GM08714 (cell line): ENCODE measurements around the gene CCT5.
"Not testable (repeated sequence)": the region's sequence is repeated elsewhere in the genome, so short reads cannot be mapped to it uniquely, and the experiment has no call there.

Experiments used
- H3K4me3 ChIP-seq: fragments of 200-500 bp; sonication (Bioruptor generic); 2 replicates; pipeline ENCODE4 v1.5.1; 2014; ENCODE audit warnings: mild to moderate bottlenecking, low read length, inconsistent platforms
- ZNF274 ChIP-seq: IDR thresholded peaks from 2 replicates; pipeline ENCODE4 v1.6.1; 2012; ENCODE audit warnings: mild to moderate bottlenecking, low read depth, low read length

CCT5 gene

GRCh38 chr5:10295619-10296326 lies 45.7 kb downstream of the CCT5 start:
- no peak overlapping the region for H3K4me3 ChIP-seq
- no peak for TF ChIP-seq ZNF274

- no peak for TF ChIP-seq ZNF274
- H3K4me3 ChIP-seq: no peak overlapping the region
Measured at GRCh38 chr5:10297646-10298204, 47.6 kb downstream of the CCT5 start.

GRCh38 chr5:10300246-10300645 lies 50.2 kb downstream of the CCT5 start:
- no peak for TF ChIP-seq ZNF274
- no peak overlapping the region for H3K4me3 ChIP-seq

- no peak for TF ChIP-seq ZNF274
- no peak overlapping the region for H3K4me3 ChIP-seq
Measured at GRCh38 chr5:10301266-10301665, 51.2 kb downstream of the CCT5 start.

GRCh38 chr5:10301842-10302610 lies 51.9 kb downstream of the CCT5 start:
- H3K4me3 ChIP-seq: no peak overlapping the region
- TF ChIP-seq ZNF274: no peak

GRCh38 chr5:10303201-10303600 lies 53.1 kb downstream of the CCT5 start:
- TF ChIP-seq ZNF274: no peak
- H3K4me3 ChIP-seq: no peak overlapping the region

- TF ChIP-seq ZNF274: no peak
- H3K4me3 ChIP-seq: no peak overlapping the region
Measured at GRCh38 chr5:10303699-10304170, 53.7 kb downstream of the CCT5 start.

- TF ChIP-seq ZNF274: no peak
- H3K4me3 ChIP-seq: no peak overlapping the region
Measured at GRCh38 chr5:10304932-10305331, 54.9 kb downstream of the CCT5 start.

- H3K4me3 ChIP-seq: no peak overlapping the region
Measured at GRCh38 chr5:10306114-10306513, 56.0 kb downstream of the CCT5 start.

GRCh38 chr5:10306806-10307205 lies 56.7 kb downstream of the CCT5 start:
- peak overlapping the region; percentile 60 for H3K4me3 ChIP-seq
- TF ChIP-seq ZNF274: no peak

More at GRCh38 chr5:10306114-10306513, 56.0 kb downstream of the CCT5 start:
- no peak for TF ChIP-seq ZNF274

GRCh38 chr5:10307206-10308148 lies 57.4 kb downstream of the CCT5 start, which contains the start of gene CMBL:
TSS of gene CMBL (minus strand) at chr5:10307902. CDS start at chr5:10290762, 17,140 bp downstream.
- TF ChIP-seq ZNF274: no peak
- H3K4me3 ChIP-seq: peak within 1 kb of the TSS; percentile 60

GRCh38 chr5:10308844-10309243 lies 58.8 kb downstream of the CCT5 start:
- no peak overlapping the region for H3K4me3 ChIP-seq
- no peak for TF ChIP-seq ZNF274

GRCh38 chr5:10310066-10310779 lies 60.1 kb downstream of the CCT5 start:
- TF ChIP-seq ZNF274: no peak
- H3K4me3 ChIP-seq: no peak overlapping the region

- not testable (repeated sequence) for H3K4me3 ChIP-seq
Measured at GRCh38 chr5:10310835-10311570, 60.9 kb downstream of the CCT5 start.
